Left forelimb (tissue), 1 donor: ENCODE data around the gene TH.
"Not testable (repeated sequence)": the region's sequence is repeated elsewhere in the genome, so short reads cannot be mapped to it uniquely, and the experiment has no call there.

Experiments used
- DNase-seq: peaks from one replicate; pipeline ENCODE4 v3.0.0-alpha.2; 2018; ENCODE audit warnings: low spot score

TH gene

GRCh38 chr11:2195756-2196088 lies 24.1 kb upstream of the TH start:
- no peak for DNase-seq

GRCh38 chr11:2194877-2195755 lies 23.5 kb upstream of the TH start:
- no peak for DNase-seq

- not testable (repeated sequence) for DNase-seq
Measured at GRCh38 chr11:2193888-2194595, 22.4 kb upstream of the TH start.

GRCh38 chr11:2193099-2193887 lies 21.7 kb upstream of the TH start:
- no peak for DNase-seq

GRCh38 chr11:2192435-2192834 lies 20.8 kb upstream of the TH start:
- DNase-seq: no peak

GRCh38 chr11:2191883-2192282 lies 20.3 kb upstream of the TH start:
- no peak for DNase-seq

- no peak for DNase-seq
Measured at GRCh38 chr11:2190657-2191471, 19.2 kb upstream of the TH start.

- DNase-seq: no peak
Measured at GRCh38 chr11:2189938-2190656, 18.5 kb upstream of the TH start.

- DNase-seq: no peak
Measured at GRCh38 chr11:2188745-2189144, 17.1 kb upstream of the TH start.

GRCh38 chr11:2187280-2187707 lies 15.7 kb upstream of the TH start:
- no peak for DNase-seq

- no peak for DNase-seq
Measured at GRCh38 chr11:2186669-2187279, 15.2 kb upstream of the TH start.

GRCh38 chr11:2185324-2186085 lies 13.9 kb upstream of the TH start:
- DNase-seq: no peak

- DNase-seq: no peak
Measured at GRCh38 chr11:2182692-2183474, 11.3 kb upstream of the TH start.

- no peak for DNase-seq
Measured at GRCh38 chr11:2182075-2182474, 10.5 kb upstream of the TH start.

GRCh38 chr11:2180789-2181370 lies 9.3 kb upstream of the TH start:
- no peak for DNase-seq

GRCh38 chr11:2180347-2180746 lies 8.7 kb upstream of the TH start:
- DNase-seq: no peak

GRCh38 chr11:2179516-2179915 lies 7.9 kb upstream of the TH start:
- no peak for DNase-seq

- DNase-seq: no peak
Measured at GRCh38 chr11:2178906-2179494, 7.4 kb upstream of the TH start.
